ENCODE data around the gene OR5B3. TPM values are rescaled to one million over a fixed set of nuclear protein-coding genes. Genes with fewer than 3 reads are reported as not detected.

The OR5B3 gene
- total RNA-seq, 1 donor = not detected

DNA sequence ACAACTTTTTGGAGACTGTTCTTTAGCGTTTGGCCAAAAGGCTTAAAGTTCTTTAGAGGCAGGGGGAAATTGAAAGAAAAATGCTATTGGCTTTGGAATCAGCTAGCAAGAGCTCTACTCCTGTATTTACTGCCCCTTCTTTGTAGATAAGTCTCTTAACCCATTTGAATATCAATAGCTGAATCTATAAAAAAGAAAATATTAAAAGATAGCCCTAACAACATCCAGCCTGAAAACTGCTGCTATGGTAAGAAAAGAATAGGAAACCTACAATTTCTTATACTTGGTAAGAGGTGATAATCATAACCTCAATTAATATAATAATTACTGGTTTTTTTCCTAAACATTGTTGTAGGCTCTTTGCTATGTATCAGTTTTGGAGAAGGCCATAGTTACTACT lies 35.5 kb upstream of the OR5B3 start, which contains the start of gene OR5B12:
OR5B12 (minus strand) TSS at position 101 of the 400 bp plus-strand sequence. CDS start 2,085 bp downstream, outside the sequence.
- H3K27me3 ChIP-seq (ENCODE audit: insufficient read depth, low read length) = no peaks in the 10 kb centered on the region
- no peaks in the 10 kb centered on the region for H3K36me3 ChIP-seq (ENCODE audit: insufficient read depth, low read length)
- H3K9me3 ChIP-seq (ENCODE audit: low read depth, low read length) = no peaks in the 10 kb centered on the region
- no peaks in the 10 kb centered on the region for H3K4me1 ChIP-seq (ENCODE audit: insufficient read depth, low read length)
- H2AFZ ChIP-seq (ENCODE audit: low read length) = no peak within 1 kb of the TSS
- DNase-seq (ENCODE audit: insufficient read length, low spot score, missing footprints) = no peak
- no peaks in the 10 kb centered on the region for H4K20me1 ChIP-seq (ENCODE audit: insufficient read depth, low read length)
- H3K27ac ChIP-seq (ENCODE audit: low read depth, low read length) = no peak within 1 kb of the TSS
- no peak for TF ChIP-seq CTCF (IDR thresholded peaks at IDR 0.05; ENCODE audit: extremely low read depth, low read depth, low read length)
- H3K79me2 ChIP-seq (ENCODE audit: insufficient read depth, low read length) = no peaks in the 10 kb centered on the region
- no peak within 1 kb of the TSS for H3K4me3 ChIP-seq (ENCODE audit: insufficient read depth, low read length)
- no peak within 1 kb of the TSS for H3K4me2 ChIP-seq (ENCODE audit: insufficient read depth, low read length)

- no peak overlapping the region for H2AFZ ChIP-seq (ENCODE audit: low read length)
- H3K4me2 ChIP-seq (ENCODE audit: insufficient read depth, low read length) = no peak overlapping the region
- no peaks in the 10 kb centered on the region for H3K4me1 ChIP-seq (ENCODE audit: insufficient read depth, low read length)
- H3K4me3 ChIP-seq (ENCODE audit: insufficient read depth, low read length) = no peak overlapping the region
- no peaks in the 10 kb centered on the region for H3K79me2 ChIP-seq (ENCODE audit: insufficient read depth, low read length)
- no peak overlapping the region for H3K27ac ChIP-seq (ENCODE audit: low read depth, low read length)
- no peak for TF ChIP-seq CTCF (IDR thresholded peaks at IDR 0.05; ENCODE audit: extremely low read depth, low read depth, low read length)
- no peaks in the 10 kb centered on the region for H3K27me3 ChIP-seq (ENCODE audit: insufficient read depth, low read length)
- no peak for DNase-seq (ENCODE audit: insufficient read length, low spot score, missing footprints)
- no peaks in the 10 kb centered on the region for H3K36me3 ChIP-seq (ENCODE audit: insufficient read depth, low read length)
- no peaks in the 10 kb centered on the region for H4K20me1 ChIP-seq (ENCODE audit: insufficient read depth, low read length)
- H3K9me3 ChIP-seq (ENCODE audit: low read depth, low read length) = no peaks in the 10 kb centered on the region
These were observed 31.8 kb upstream of the OR5B3 start for GRCh38 chr11:58438486-58438885.

- no peak overlapping the region for H3K4me2 ChIP-seq (ENCODE audit: insufficient read depth, low read length)
- H4K20me1 ChIP-seq (ENCODE audit: insufficient read depth, low read length) = no peaks in the 10 kb centered on the region
- no peak overlapping the region for H2AFZ ChIP-seq (ENCODE audit: low read length)
- H3K4me1 ChIP-seq (ENCODE audit: insufficient read depth, low read length) = no peaks in the 10 kb centered on the region
- no peak for TF ChIP-seq CTCF (IDR thresholded peaks at IDR 0.05; ENCODE audit: extremely low read depth, low read depth, low read length)
- H3K36me3 ChIP-seq (ENCODE audit: insufficient read depth, low read length) = no peaks in the 10 kb centered on the region
- H3K79me2 ChIP-seq (ENCODE audit: insufficient read depth, low read length) = no peaks in the 10 kb centered on the region
- no peaks in the 10 kb centered on the region for H3K9me3 ChIP-seq (ENCODE audit: low read depth, low read length)
- no peak overlapping the region for H3K4me3 ChIP-seq (ENCODE audit: insufficient read depth, low read length)
- no peak overlapping the region for H3K27ac ChIP-seq (ENCODE audit: low read depth, low read length)
- DNase-seq (ENCODE audit: insufficient read length, low spot score, missing footprints) = no peak
- no peaks in the 10 kb centered on the region for H3K27me3 ChIP-seq (ENCODE audit: insufficient read depth, low read length)
These were observed 27.5 kb upstream of the OR5B3 start for GRCh38 chr11:58434217-58434616.

- Histone ChIP-seq H4K20me1 (ENCODE audit: insufficient read depth, low read length) (no peaks in the 10 kb centered on the region), H3K27me3 (ENCODE audit: insufficient read depth, low read length) (no peaks in the 10 kb centered on the region), H3K27ac (ENCODE audit: low read depth, low read length) (no peak overlapping the region), H3K79me2 (ENCODE audit: insufficient read depth, low read length) (no peaks in the 10 kb centered on the region), H3K4me3 (ENCODE audit: insufficient read depth, low read length) (no peak overlapping the region), H3K9me3 (ENCODE audit: low read depth, low read length) (no peaks in the 10 kb centered on the region), H3K36me3 (ENCODE audit: insufficient read depth, low read length) (no peaks in the 10 kb centered on the region), H3K4me2 (ENCODE audit: insufficient read depth, low read length) (no peak overlapping the region), H3K4me1 (ENCODE audit: insufficient read depth, low read length) (no peaks in the 10 kb centered on the region), H2AFZ (ENCODE audit: low read length) (no peak overlapping the region)
- no peak for DNase-seq (ENCODE audit: insufficient read length, low spot score, missing footprints)
- no peak for TF ChIP-seq CTCF (IDR thresholded peaks at IDR 0.05; ENCODE audit: extremely low read depth, low read depth, low read length)
These were observed 27.0 kb upstream of the OR5B3 start for GRCh38 chr11:58433638-58434203.

All from osteoblast (primary cell).